HUES6 (cell line): ENCODE results near the gene CTBP2.

Experiments
- H3K27ac ChIP-seq: 2 replicates; pipeline ENCODE4 v1.7.0; 2013; ENCODE audit warnings: low read depth, mild to moderate bottlenecking, low read length, inconsistent platforms
- H3K27me3 ChIP-seq: 2 replicates; pipeline ENCODE4 v1.6.1; 2013; ENCODE audit warnings: low read length; ENCODE audit not compliant: control insufficient read depth, insufficient read depth
- H3K36me3 ChIP-seq: 2 replicates; pipeline ENCODE4 v1.6.1; 2013; ENCODE audit warnings: low read length; ENCODE audit not compliant: control insufficient read depth, insufficient read depth
- H3K4me1 ChIP-seq: 2 replicates; pipeline ENCODE4 v1.6.1; 2013; ENCODE audit warnings: low read length; ENCODE audit not compliant: control insufficient read depth, insufficient read depth
- H3K4me3 ChIP-seq: 2 replicates; pipeline ENCODE4 v1.5.1; 2013; ENCODE audit warnings: low read depth, low read length
- H3K9ac ChIP-seq: one replicate; pipeline ENCODE4 v1.6.1; 2013; ENCODE audit warnings: mild to moderate bottlenecking, low read length
- H3K9me3 ChIP-seq: 2 replicates; pipeline ENCODE4 v1.6.1; 2013; ENCODE audit warnings: low read depth, low read length; ENCODE audit not compliant: control insufficient read depth, insufficient read depth

The CTBP2 gene

GRCh38 chr10:125043841-125044658 is 116.3 kb downstream of the CTBP2 start:
- H3K4me1 ChIP-seq = peaks cover 76% of the 10 kb centered on the region

GRCh38 chr10:125041856-125042506 is 118.4 kb downstream of the CTBP2 start:
- Histone ChIP-seq H3K9me3 (no peaks in the 10 kb centered on the region), H3K36me3 (peaks cover 27% of the 10 kb centered on the region), H3K27ac (0 out of 2 replicates have a peak overlapping the region, but pooled peaks have one; percentile 39), H3K4me1 (peaks cover 80% of the 10 kb centered on the region), H3K9ac (no peak overlapping the region), H3K27me3 (no peaks in the 10 kb centered on the region), H3K4me3 (no peak overlapping the region)

More at GRCh38 chr10:125043841-125044658, 116.3 kb downstream of the CTBP2 start:
- no peaks in the 10 kb centered on the region for H3K9me3 ChIP-seq
- H3K4me3 ChIP-seq = no peak overlapping the region
- no peaks in the 10 kb centered on the region for H3K27me3 ChIP-seq
- H3K27ac ChIP-seq = no peak overlapping the region
- no peak overlapping the region for H3K9ac ChIP-seq
- peaks cover 12% of the 10 kb centered on the region for H3K36me3 ChIP-seq

DNA sequence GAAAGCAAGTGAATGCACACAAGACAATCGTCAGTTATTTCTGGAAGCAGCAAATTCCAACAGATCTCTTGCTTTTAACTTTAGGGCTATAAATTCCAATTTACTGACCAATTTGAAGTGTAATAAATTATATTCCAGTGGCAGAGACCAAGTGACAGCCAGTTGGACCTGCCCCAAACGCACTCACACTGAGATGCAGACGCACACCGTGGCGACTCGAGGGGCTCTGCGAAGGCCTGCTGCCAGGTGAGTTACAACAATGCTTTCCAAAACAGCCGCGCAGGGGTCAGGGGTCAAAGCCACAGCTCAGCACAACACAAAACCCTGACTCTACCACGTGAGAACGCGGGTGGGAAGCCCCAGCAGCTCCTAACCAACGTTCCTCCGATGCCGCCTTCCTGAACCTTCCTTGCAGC is 121.0 kb downstream of the CTBP2 start:
- Histone ChIP-seq H3K9me3 (no peaks in the 10 kb centered on the region), H3K4me3 (no peak overlapping the region), H3K36me3 (peaks cover 49% of the 10 kb centered on the region), H3K9ac (no peak overlapping the region), H3K4me1 (peaks cover 65% of the 10 kb centered on the region), H3K27ac (no peak overlapping the region), H3K27me3 (no peaks in the 10 kb centered on the region)

- Histone ChIP-seq H3K36me3 (peaks cover 48% of the 10 kb centered on the region), H3K4me1 (peaks cover 59% of the 10 kb centered on the region), H3K9me3 (no peaks in the 10 kb centered on the region), H3K4me3 (no peak overlapping the region), H3K27me3 (no peaks in the 10 kb centered on the region), H3K27ac (no peak overlapping the region), H3K9ac (no peak overlapping the region)
Measured at GRCh38 chr10:125038637-125039036, 121.7 kb downstream of the CTBP2 start.

DNA sequence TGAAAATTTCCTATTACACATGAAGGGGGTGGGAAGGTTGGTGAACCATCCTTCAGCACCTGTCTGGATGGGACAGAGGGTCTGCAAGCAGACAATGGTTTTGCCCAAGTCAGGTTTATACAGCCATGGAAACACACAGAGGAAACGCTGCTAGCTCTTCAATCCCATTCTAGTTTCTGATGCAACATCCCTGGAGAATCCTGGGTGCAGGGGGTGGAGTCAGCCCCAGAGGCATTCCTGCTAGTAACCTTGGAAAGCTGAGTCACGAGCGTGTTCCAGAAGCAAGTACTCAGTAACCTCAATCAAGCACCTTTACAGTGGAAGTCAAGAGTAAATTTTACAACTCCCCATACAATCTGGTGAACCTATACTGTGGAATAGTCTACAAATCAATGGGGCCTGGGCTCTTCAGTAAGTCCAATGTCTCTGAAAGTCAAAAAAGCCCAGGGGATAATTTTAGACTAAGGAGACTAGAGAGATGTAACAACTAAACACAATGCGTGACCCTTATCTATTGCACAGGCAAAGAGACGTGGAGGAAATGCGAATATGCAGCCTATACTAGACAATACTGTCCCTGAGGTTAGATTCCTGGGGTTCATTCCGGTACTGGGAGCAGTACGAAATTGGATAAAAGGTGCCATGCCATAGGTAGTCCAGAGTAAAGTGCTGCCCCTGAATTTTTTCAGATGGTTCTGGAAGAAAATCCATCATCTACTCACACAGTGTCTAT is 123.1 kb downstream of the CTBP2 start:
- Histone ChIP-seq H3K9ac (no peak overlapping the region), H3K4me3 (no peak overlapping the region), H3K27ac (peak overlapping the region; percentile 73), H3K27me3 (no peaks in the 10 kb centered on the region), H3K4me1 (peaks cover 49% of the 10 kb centered on the region), H3K9me3 (no peaks in the 10 kb centered on the region), H3K36me3 (peaks cover 56% of the 10 kb centered on the region)

DNA sequence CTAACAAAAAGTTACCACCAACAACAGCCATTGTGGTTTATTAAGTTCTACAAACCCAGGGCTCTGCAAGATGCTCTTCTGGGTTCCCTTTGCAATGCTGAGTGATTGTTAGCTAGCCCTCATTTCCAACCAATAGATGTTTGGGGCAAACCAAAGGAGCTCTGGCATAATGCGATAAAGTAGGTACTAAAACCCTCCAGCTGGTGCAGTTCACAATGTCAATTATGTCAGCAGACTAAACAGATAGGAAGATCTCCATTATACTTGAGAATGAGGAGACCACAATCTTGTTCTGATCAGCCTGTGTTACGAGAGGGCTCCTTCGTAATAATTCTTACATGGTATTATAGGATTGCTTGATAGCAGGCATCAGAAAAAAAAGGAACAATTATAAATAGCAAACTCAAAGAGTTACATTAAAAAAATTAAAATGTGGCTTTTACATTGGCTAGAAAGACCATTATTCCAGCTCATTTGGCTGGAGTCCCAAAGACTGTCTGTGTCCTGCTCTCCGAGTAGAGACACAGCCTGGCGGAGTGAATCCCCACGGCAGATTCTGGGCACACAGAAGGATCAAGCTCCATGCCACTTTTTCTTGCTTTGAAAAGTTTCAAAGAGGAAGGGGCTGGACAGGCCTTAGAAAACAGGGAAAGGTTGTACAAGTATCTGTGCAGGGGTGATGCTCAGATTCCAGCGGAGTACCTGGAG is 124.6 kb downstream of the CTBP2 start:
- Histone ChIP-seq H3K27ac (no peak overlapping the region), H3K36me3 (peaks cover 63% of the 10 kb centered on the region), H3K27me3 (no peaks in the 10 kb centered on the region), H3K4me3 (no peak overlapping the region), H3K4me1 (peaks cover 48% of the 10 kb centered on the region), H3K9ac (no peak overlapping the region), H3K9me3 (no peaks in the 10 kb centered on the region)

DNA sequence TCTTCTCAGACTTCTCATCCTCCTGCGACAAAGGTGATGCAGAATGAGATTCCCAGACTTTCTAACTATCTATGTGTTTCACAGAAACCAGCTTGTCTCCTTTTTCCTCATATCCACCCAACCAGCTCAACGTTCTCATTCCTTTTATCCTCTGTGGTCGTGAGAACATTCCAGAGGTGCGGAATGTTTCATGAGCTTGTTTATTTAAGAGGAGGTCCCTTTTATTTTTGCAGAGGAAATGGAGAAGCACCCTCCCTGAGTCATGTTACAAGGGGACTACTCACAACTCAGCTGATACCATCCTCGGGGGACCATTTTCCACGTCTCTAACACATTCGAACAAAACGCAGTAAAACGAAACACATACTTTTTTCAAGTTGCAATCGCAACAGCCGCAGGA is 125.2 kb downstream of the CTBP2 start:
- Histone ChIP-seq H3K27ac (no peak overlapping the region), H3K9me3 (no peaks in the 10 kb centered on the region), H3K4me1 (peaks cover 49% of the 10 kb centered on the region), H3K4me3 (no peak overlapping the region), H3K9ac (no peak overlapping the region), H3K27me3 (no peaks in the 10 kb centered on the region), H3K36me3 (peaks cover 69% of the 10 kb centered on the region)

DNA sequence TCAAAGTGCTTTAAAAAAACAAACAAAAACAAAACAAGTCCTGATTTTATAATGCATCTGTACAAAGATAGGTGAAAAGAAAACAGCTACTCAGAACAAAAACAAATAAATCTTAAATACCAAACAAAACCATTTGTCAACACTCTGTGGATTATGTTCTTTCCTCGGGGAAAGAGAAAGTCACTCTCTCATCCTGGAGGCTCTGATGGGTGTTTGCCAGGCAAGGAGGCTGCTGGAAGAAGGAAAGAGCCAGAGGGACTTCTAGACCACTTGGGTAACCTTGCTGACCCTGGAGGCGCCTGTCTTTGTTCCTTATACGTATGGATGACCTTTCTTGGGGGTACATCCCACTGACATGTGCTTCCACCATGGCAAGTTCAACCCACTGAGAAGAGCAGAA is 125.7 kb downstream of the CTBP2 start:
- Histone ChIP-seq H3K4me1 (peaks cover 49% of the 10 kb centered on the region), H3K9ac (no peak overlapping the region), H3K27me3 (no peaks in the 10 kb centered on the region), H3K27ac (no peak overlapping the region), H3K4me3 (no peak overlapping the region), H3K36me3 (peaks cover 73% of the 10 kb centered on the region), H3K9me3 (no peaks in the 10 kb centered on the region)

- Histone ChIP-seq H3K27ac (no peak overlapping the region), H3K27me3 (no peaks in the 10 kb centered on the region), H3K36me3 (peaks cover 81% of the 10 kb centered on the region), H3K4me3 (no peak overlapping the region), H3K9ac (no peak overlapping the region), H3K4me1 (peaks cover 45% of the 10 kb centered on the region), H3K9me3 (no peaks in the 10 kb centered on the region)
Measured at GRCh38 chr10:125033146-125033924, 127.0 kb downstream of the CTBP2 start.

GRCh38 chr10:125032474-125033020 is 127.8 kb downstream of the CTBP2 start:
- peaks cover 37% of the 10 kb centered on the region for H3K4me1 ChIP-seq
- H3K27me3 ChIP-seq = no peaks in the 10 kb centered on the region
- peaks cover 80% of the 10 kb centered on the region for H3K36me3 ChIP-seq

More at GRCh38 chr10:125032474-125033020, 127.8 kb downstream of the CTBP2 start:
- Histone ChIP-seq H3K9ac (no peak overlapping the region), H3K9me3 (no peaks in the 10 kb centered on the region), H3K27ac (no peak overlapping the region), H3K4me3 (no peak overlapping the region)
